Fibroblast of upper back skin (primary cell): ENCODE measurements around the gene RIPOR1.
"Not testable (repeated sequence)": the region's sequence is repeated elsewhere in the genome, so short reads cannot be mapped to it uniquely, and the experiment has no call there.

Experiments used
- DNase-seq: peaks from one replicate; pipeline ENCODE4 v3.0.0-alpha.2; 2013

Gene RIPOR1

GRCh38 chr16:67528222-67528869, at the start of gene RIPOR1:
TSS of gene RIPOR1 (plus strand) at chr16:67528829. CDS start at chr16:67538447, 9,618 bp downstream.
- no peak for DNase-seq

- DNase-seq = peak; percentile 96
These were observed 47.6 kb upstream of the RIPOR1 start, which contains the start of gene ATP6V0D1 for GRCh38 chr16:67480833-67481560. TSS of gene ATP6V0D1 (minus strand) at chr16:67481157. CDS start at chr16:67481086, 71 bp downstream.

GRCh38 chr16:67481561-67482232, 46.9 kb upstream of the RIPOR1 start:
- DNase-seq = peak; percentile 41

- no peak for DNase-seq
These were observed 46.2 kb upstream of the RIPOR1 start for GRCh38 chr16:67482233-67482924.

GRCh38 chr16:67483150-67483549, 45.5 kb upstream of the RIPOR1 start, which contains the start of gene AGRP:
TSS of gene AGRP (minus strand) at chr16:67483547. CDS start at chr16:67483398, 149 bp downstream.
- DNase-seq = no peak

- no peak for DNase-seq
These were observed 44.7 kb upstream of the RIPOR1 start for GRCh38 chr16:67483731-67484525.

- no peak for DNase-seq
These were observed 41.8 kb upstream of the RIPOR1 start for GRCh38 chr16:67486805-67487204.

- DNase-seq = not testable (repeated sequence)
These were observed 41.1 kb upstream of the RIPOR1 start for GRCh38 chr16:67487561-67487960.

GRCh38 chr16:67489401-67490083, 39.1 kb upstream of the RIPOR1 start:
- no peak for DNase-seq

GRCh38 chr16:67490335-67491096, 38.1 kb upstream of the RIPOR1 start:
- no peak for DNase-seq

GRCh38 chr16:67499106-67499505, 29.5 kb upstream of the RIPOR1 start:
- DNase-seq = no peak

- DNase-seq = peak; percentile 22
These were observed 24.3 kb upstream of the RIPOR1 start for GRCh38 chr16:67504031-67505021.

- no peak for DNase-seq
These were observed 22.2 kb upstream of the RIPOR1 start for GRCh38 chr16:67506468-67506867.

- DNase-seq = no peak
These were observed 19.6 kb upstream of the RIPOR1 start for GRCh38 chr16:67509016-67509415.

- DNase-seq = not testable (repeated sequence)
These were observed 14.7 kb upstream of the RIPOR1 start for GRCh38 chr16:67513892-67514291.

- peak; percentile 81 for DNase-seq
These were observed 14.2 kb upstream of the RIPOR1 start for GRCh38 chr16:67514382-67514828.

GRCh38 chr16:67516296-67517154, 12.1 kb upstream of the RIPOR1 start:
- peak; percentile 78 for DNase-seq

- DNase-seq = no peak
These were observed 11.5 kb upstream of the RIPOR1 start for GRCh38 chr16:67517155-67517445.
